Measurements from ENCODE around the gene TMTC4. TPM values are rescaled to one million over a fixed set of nuclear protein-coding genes. Genes with fewer than 3 reads are reported as not detected.
"Not testable (repeated sequence)": the region's sequence is repeated elsewhere in the genome, so short reads cannot be mapped to it uniquely, and the experiment has no call there.

The TMTC4 gene
- total and polyA plus RNA-seq, 8 donors = 5.4 to 38.9 (median 8.2) TPM

DNA sequence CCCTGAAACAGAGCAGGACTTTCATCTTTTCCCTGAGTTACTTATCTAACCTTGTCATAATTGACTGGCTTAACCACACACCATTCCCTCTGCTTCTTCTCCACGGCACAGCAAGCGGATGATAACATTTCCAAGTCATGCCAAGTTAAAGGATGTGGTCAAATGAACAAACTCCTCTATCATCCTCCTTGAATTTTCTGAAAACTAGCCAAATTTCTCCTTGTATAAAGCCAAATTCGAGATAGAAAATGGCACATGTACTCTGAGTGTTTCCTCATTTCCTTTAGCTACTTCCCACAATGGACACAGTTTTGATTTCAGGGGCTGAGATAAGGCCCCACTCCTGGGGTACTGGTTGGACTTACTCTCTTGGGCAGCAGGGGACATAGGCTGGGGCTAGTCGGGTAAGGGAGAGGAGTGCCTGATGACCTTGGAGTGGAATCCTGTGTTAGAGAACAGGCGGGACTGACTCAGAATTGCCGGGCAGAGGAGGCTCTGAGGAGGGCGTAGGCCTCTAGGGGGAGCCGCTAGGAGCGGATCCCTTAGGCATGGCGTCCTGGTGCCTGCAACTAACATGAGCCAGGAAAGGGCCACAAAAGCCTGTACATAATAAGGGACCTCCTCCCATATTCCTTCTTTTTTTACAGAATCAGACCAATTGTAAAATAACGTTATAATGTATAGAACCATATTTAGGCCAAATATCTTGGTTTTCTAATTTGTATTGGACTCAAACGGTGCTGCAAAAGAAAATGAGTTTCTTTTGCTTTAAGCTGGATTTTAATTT, 20.3 kb upstream of the TMTC4 start:
- H3K36me3 ChIP-seq = no peaks in the 10 kb centered on the region
- WGBS, 5 donors = 29 to 47% (median 34%) methylated on average over 12 of the region's 12 CpGs
- peaks cover 0 to 3% (median 0%) of the 10 kb centered on the region in 4 donors for H3K4me1 ChIP-seq
- H3K4me3 ChIP-seq = no peak overlapping the region
- peaks cover 0 to 12% (median 7%) of the 10 kb centered on the region in 4 donors for H3K9me3 ChIP-seq
- peaks cover 0 to 8% (median 0%) of the 10 kb centered on the region in 3 donors for H3K27me3 ChIP-seq
- peak; percentile 53 to 57 for DNase-seq
- no peak overlapping the region for H3K27ac ChIP-seq
- TF ChIP-seq, protein P1, sequence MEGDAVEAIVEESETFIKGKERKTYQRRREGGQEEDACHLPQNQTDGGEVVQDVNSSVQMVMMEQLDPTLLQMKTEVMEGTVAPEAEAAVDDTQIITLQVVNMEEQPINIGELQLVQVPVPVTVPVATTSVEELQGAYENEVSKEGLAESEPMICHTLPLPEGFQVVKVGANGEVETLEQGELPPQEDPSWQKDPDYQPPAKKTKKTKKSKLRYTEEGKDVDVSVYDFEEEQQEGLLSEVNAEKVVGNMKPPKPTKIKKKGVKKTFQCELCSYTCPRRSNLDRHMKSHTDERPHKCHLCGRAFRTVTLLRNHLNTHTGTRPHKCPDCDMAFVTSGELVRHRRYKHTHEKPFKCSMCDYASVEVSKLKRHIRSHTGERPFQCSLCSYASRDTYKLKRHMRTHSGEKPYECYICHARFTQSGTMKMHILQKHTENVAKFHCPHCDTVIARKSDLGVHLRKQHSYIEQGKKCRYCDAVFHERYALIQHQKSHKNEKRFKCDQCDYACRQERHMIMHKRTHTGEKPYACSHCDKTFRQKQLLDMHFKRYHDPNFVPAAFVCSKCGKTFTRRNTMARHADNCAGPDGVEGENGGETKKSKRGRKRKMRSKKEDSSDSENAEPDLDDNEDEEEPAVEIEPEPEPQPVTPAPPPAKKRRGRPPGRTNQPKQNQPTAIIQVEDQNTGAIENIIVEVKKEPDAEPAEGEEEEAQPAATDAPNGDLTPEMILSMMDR (IDR thresholded peaks at IDR 0.05) = peak in 2 of 7 experiments; percentile 14 to 33
- no peak for TF ChIP-seq EP300 (IDR thresholded peaks at IDR 0.05)
- intact Hi-C loops (cut with DNase I; ENCODE audit: low total_unique reads) = no loop called here

DNA sequence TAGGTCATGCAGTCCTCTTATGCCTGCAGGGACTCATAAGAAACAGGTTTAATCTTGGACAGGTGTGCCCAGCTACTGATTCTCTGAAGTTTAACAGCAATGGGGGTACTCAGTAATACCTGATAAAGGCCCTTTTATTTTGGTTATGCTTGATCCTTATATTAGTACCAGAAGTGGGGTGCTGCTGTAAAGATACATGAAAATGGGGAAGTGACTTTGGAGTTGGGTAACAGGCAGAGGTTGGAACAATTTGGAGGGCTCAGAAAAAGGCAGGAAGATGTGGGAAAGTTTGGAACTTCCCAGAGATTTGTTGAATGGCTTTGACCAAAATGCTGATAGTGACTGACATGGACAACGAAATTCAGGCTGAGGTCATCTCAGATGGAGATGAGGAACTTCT, 14.6 kb upstream of the TMTC4 start:
- WGBS, 5 donors = 66 to 76% (median 67%) methylated on average over 1 of the region's 1 CpG
- H3K4me3 ChIP-seq = no peak overlapping the region
- H3K4me1 ChIP-seq = no peaks in the 10 kb centered on the region
- no peaks in the 10 kb centered on the region for H3K36me3 ChIP-seq
- no peak for TF ChIP-seq POLR2AphosphoS5 (IDR thresholded peaks at IDR 0.05)
- TF ChIP-seq POLR2A (IDR thresholded peaks at IDR 0.05) = no peak
- TF ChIP-seq, protein P1 (IDR thresholded peaks at IDR 0.05) = no peak
- no peak for TF ChIP-seq EP300 (IDR thresholded peaks at IDR 0.05)
- peaks cover 0 to 27% (median 11%) of the 10 kb centered on the region in 4 donors for H3K9me3 ChIP-seq
- H3K27me3 ChIP-seq = peaks cover 0 to 8% (median 0%) of the 10 kb centered on the region in 3 donors
- H3K27ac ChIP-seq = no peak overlapping the region
- intact Hi-C loops (cut with DNase I; ENCODE audit: low total_unique reads) = no loop called here
- no peak for DNase-seq

DNA sequence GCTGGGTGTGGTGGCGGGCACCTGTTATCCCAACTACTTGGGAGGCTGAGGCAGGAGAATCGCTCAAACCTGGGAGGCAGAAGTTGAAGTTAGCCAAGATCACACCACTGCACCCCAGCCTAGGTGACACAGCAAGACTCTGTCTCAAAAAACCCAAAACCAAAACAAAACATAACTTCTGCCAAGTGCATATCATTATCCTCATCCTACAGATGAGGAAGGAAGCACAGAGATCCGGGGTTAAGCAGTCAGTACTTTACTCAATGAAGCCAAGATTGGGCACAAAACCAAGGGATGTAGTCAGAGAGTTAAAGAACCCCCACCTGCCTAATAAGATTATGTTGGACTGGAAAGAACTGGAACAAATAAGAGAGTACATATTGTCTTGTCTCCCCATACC, 5.5 kb upstream of the TMTC4 start:
- DNase-seq = no peak
- intact Hi-C loops (cut with DNase I; ENCODE audit: low total_unique reads) = no loop called here
- Histone ChIP-seq H3K36me3 (no peaks in the 10 kb centered on the region), H3K9me3 (no peaks in the 10 kb centered on the region), H3K27ac (no peak overlapping the region), H3K27me3 (no peaks in the 10 kb centered on the region), H3K4me1 (peaks cover 0 to 10% (median 6%) of the 10 kb centered on the region in 4 donors), H3K4me3 (no peak overlapping the region)
- no peak for TF ChIP-seq POLR2AphosphoS5 (IDR thresholded peaks at IDR 0.05)
- TF ChIP-seq POLR2A (IDR thresholded peaks at IDR 0.05) = no peak
- WGBS, 5 donors = 80 to 91% (median 85%) methylated on average over 3 of the region's 3 CpGs

DNA sequence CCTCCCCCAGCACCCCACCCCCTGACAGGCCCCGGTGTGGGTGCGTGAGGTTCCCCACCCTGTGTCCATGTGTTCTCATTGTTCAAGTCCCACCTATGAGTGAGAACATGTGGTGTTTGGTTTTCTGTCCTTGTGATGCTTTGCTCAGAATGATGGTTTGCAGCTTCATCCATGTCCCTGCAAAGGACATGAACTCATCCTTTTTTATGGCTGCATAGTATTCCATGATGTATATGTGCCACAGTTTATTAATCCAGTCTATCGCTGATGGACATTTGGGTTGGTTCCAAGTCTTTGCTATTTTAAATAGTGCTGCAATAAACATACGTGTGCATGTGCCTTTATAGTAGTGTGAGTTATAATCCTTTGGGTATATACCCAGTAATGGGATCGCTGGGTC, 2.5 kb upstream of the TMTC4 start:
- peaks cover 10 to 27% (median 23%) of the 10 kb centered on the region in 4 donors for H3K4me1 ChIP-seq
- H3K27me3 ChIP-seq; H3K36me3 ChIP-seq; intact Hi-C loops (cut with DNase I; ENCODE audit: low total_unique reads); H3K4me3 ChIP-seq; H3K27ac ChIP-seq; H3K9me3 ChIP-seq; DNase-seq: not testable (repeated sequence)
- WGBS, 5 donors = 90 to 99% (median 96%) methylated on average over 5 of the region's 5 CpGs

DNA sequence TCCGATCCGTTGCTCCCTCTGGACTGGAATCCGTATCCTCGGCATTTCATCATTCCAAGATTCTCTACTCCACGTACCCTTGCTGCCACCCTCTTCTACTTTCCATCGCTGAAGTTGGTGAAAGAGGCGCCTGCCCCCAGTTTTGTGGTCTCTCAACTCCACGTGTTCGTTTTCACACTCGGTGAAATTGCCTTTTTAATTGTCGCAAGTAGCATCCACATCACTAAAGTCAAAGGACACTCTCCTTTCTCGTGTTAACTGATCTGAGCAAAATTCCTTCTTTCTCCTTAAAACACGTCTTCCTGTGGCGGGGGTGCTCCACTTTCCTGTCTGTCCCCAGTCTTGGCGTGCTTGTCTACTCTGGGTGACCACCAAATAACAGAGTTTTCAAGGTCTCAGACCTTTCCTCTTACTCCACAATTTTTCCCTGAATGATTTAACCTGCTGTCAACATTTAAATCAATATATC, 1.1 kb upstream of the TMTC4 start:
- H3K27ac ChIP-seq = peak overlapping the region in 4 of 5 donors; percentile 76 to 98 (median 87)
- no peaks in the 10 kb centered on the region for H3K9me3 ChIP-seq
- intact Hi-C loops (cut with DNase I; ENCODE audit: low total_unique reads) = no loop called here
- peak overlapping the region; percentile 54 to 98 (median 90) for H3K4me3 ChIP-seq
- TF ChIP-seq, protein P1 (IDR thresholded peaks at IDR 0.05) = no peak
- TF ChIP-seq POLR2AphosphoS5 (IDR thresholded peaks at IDR 0.05) (no peak), EP300 (IDR thresholded peaks at IDR 0.05) (no peak), POLR2A (IDR thresholded peaks at IDR 0.05) (no peak)
- H3K27me3 ChIP-seq = no peaks in the 10 kb centered on the region
- H3K36me3 ChIP-seq = no peaks in the 10 kb centered on the region
- DNase-seq = no peak
- H3K4me1 ChIP-seq = peaks cover 10 to 31% (median 25%) of the 10 kb centered on the region in 4 donors
- WGBS, 5 donors = 13 to 17% (median 15%) methylated on average over 15 of the region's 15 CpGs
